ENCODE data around the gene SPATA32. TPM values are rescaled to one million over a fixed set of nuclear protein-coding genes. Genes with fewer than 3 reads are reported as not detected.
"Not testable (repeated sequence)": the region's sequence is repeated elsewhere in the genome, so short reads cannot be mapped to it uniquely, and the experiment has no call there.

Gene SPATA32
- total RNA-seq, 1 experiment from 2014 or later, result 0.21 TPM

DNA sequence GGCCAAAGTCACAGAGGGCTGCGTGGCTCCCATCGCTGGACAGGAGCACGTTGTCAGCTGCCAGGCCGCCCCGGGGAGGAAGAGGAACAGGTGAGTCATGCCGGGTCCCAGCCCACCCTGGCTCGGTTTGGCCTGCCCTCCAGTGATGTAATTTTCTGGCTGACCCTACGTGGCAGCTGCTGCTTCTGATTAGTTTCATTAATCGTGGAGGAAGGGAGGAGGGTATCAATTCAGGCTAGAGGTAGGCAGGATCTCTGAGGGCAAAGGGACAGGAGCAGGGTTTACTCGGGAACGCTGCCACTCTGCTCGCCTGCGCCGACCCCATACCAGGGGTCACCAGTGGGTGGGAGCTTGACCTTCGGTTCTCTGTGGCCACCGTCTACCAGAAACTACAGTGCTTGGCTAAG lies 11.7 kb upstream of the SPATA32 start:
- no peak for DNase-seq (ENCODE audit: low spot score)

- DNase-seq (ENCODE audit: low spot score), result no peak
Observed at GRCh38 chr17:45271603-45272002, 9.7 kb upstream of the SPATA32 start.

- DNase-seq (ENCODE audit: low spot score), result no peak
Observed at GRCh38 chr17:45270828-45271418, 9.0 kb upstream of the SPATA32 start.

- no peak for DNase-seq (ENCODE audit: low spot score)
Observed at GRCh38 chr17:45269912-45270311, 8.0 kb upstream of the SPATA32 start.

GRCh38 chr17:45267436-45268055 lies 5.7 kb upstream of the SPATA32 start:
- DNase-seq (ENCODE audit: low spot score), result no peak

DNA sequence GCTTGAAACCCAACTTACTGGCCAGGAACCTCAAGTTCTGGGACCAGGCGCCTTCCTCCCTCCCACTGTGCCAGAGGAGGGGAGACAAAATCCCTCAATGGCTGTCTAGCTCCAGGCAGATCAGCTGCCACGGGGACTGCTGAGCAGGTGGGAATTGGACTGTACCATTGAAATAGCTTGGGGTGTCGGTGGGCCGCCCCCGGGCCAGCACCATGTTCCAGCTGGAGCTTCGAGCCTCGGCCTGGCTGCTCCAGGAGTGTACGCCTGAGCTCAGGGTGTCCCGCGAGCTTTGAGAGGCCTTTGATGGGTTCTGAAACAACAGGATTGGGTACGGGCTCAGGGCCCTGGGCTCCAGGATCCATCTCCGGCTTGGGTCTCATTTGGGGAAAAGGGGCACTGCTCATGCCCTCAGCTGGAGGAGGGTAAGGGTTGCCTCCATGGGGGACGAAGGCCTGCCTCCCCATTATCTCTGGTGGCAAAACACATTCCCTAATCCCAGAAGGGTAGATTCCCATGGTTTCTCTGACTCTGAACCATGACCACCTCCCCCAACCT lies 4.6 kb upstream of the SPATA32 start:
- DNase-seq (ENCODE audit: low spot score), result no peak

DNA sequence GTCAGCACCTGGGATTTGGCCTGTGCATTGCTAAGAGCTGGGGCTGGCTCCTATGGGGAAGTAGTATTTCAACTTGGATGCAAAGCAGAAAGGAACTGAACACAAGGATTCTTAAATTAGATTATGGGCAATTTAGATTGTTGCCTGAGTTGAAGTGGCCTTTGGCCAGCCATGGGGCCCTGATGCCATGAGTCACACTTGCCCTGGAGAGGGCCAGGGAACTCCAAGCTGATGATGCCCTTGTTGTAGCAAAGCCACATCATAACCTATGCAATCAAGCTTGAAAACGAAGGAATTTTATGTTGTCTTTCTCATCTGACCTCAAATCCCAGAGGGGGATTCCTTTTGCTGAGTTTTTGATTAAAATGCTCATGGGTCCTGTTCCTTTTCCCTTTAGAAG lies 3.9 kb upstream of the SPATA32 start:
- DNase-seq (ENCODE audit: low spot score), result no peak

DNA sequence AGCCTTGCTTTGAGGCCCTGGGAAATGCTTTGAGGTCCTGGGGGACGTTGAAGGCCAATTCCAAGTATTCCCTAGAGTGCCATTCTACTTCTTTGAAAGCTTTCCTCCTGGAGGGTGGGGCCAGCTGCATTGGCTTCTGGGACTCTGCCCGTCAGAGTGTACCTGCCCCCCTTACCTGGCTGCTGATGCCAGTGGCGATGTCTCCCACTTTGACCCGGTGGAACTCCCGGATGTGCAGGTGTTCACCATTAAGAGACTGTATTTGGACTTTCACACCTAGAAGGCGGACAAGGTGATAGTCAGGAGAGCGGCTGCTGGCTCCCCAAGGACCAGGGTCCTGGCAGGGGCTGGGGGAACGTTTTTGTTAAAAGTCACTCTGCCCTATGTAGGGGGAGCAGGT lies 3.1 kb upstream of the SPATA32 start:
- no peak for DNase-seq (ENCODE audit: low spot score)

DNA sequence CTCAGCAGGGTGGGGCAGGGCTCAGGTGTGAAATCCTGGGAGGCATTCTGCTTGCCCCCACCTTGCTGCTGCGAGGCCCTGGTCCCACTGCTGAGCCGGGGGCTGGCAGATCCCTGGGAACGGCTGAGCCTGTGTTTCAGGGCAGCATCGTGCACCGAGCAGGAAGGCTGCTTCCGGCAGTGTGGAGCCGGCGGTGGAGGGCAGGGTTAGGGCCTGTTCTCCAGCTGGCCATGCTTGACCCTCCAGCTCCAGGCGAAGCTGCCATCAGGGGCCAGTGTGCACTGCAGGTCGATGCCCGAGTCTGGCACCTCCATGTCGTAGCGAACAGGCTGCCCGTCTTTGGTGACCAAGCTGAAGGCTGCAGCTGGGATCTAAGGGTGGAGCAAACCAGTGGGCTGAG lies 2.5 kb upstream of the SPATA32 start:
- no peak for DNase-seq (ENCODE audit: low spot score)

- DNase-seq (ENCODE audit: low spot score), result no peak
Observed at GRCh38 chr17:45263477-45263860, 1.6 kb upstream of the SPATA32 start.

DNA sequence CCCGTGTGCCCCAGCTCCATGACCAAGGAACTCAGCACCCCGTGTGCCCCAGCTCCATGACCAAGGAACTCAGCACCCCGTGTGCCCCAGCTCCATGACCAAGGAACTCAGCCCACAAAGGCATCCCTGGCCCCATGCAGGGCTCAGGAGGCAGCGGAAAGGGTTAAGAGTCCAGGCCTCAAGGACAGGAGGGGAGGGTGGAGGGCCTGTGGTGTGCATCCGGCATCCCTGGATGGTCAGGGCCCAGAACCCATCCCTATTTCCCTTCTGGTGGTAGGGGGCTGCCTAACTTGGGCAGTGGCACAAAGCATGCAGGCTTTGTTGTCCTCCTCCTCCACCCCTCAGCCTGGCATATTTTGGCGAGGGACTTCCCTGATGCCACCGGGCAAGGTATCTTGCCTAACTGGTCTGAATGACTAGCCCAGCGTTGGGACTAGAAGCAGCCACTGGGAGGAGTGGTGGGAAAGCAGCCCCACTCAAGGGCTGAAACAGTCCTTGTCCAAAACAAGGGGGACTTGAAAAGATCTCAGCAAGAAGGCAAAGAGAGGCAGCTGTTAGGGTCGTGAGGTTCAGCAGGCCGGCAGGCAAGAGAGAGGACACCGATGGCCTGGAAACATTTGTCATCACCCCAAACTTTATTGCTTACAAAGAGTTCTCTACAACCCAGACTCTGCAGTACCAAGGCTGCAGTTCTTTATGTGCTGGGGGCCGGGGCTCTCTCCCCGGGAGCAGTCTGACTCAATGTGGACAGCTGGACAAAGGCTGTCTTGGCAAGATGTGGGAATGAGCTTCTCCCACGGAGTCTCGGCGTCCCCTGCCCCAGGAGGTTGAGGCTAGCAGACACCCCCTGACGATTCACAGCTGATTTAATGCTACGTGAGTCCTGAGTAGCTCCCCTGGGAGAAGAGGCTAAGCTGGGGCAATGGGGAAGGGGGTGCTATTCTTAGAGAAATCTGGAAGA lies 902 bp upstream of the SPATA32 start:
- DNase-seq (ENCODE audit: low spot score), result no peak

DNA sequence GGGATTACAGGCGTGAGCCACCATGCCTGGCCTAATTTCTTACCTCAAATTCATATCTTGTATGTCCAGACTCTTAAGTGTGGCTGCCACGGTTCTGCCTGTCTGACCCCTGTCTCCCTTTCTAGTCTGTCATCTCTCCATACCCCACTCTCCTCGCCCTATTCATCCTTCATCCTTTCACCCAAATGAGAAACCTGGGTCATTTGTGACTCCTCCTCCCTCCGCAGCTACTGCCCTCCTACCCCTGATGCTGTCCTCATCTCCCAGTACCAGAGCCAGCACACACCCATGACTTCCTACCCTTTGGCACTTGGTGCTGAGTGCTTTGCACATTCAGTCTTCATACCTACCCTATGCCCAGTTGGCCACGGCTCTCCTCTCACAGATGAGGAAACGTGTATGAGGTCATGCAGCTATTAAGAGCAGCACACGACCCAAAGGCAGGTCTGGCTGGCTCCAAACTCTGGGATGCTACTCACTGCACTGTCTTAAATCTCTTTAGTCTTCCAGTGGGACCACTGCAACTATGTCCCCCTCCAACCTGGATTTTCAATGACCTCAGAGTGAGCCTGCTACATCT lies 1.6 kb downstream of the SPATA32 start:
- DNase-seq (ENCODE audit: low spot score), result no peak

- DNase-seq (ENCODE audit: low spot score), result no peak
Observed at GRCh38 chr17:45258981-45259380, 2.9 kb downstream of the SPATA32 start.

DNA sequence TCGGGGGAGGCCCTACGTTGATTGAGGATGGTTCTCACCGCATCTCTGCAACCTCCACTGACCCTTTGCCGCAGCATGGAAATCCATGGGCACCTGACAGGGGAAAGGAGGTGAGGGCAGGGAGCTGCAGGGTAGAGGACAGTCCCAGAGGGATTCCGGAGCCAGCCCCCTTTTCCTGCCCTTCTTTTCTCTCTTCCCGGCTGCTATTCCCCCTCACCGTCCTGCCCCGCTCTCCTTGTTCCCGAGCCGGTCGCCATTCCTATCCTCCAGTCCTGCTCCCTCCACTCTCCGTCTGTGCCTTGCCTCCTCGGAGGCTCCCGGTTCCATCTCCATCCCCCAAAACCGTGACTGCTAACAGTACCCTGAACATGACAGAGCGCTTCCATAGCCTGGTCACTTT lies 4.8 kb downstream of the SPATA32 start:
- no peak for DNase-seq (ENCODE audit: low spot score)

GRCh38 chr17:45256114-45256966 lies 5.6 kb downstream of the SPATA32 start:
- no peak for DNase-seq (ENCODE audit: low spot score)

DNA sequence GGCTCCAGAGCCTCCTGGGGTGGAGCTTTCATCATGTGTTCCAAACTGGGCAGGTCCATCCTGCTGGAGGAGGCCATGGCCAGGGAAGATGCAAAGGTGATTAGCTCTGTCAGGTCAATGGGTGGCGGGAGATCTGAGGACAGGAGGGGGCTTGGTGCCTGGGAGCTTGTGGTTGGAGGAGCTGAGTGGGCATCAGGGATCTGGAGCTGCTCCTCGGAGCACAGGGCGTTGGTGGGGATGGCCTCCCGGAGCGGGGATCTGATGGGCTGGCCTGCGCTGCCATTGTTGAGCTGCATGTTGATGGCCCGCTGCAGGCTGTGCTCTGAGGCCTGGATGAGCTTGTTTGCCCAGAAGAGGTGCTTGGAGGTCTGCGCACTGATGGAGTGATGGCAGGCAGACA lies 6.5 kb downstream of the SPATA32 start:
- no peak for DNase-seq (ENCODE audit: low spot score)

- no peak for DNase-seq (ENCODE audit: low spot score)
Observed at GRCh38 chr17:45253879-45254278, 8.0 kb downstream of the SPATA32 start.

- DNase-seq (ENCODE audit: low spot score), result not testable (repeated sequence)
Observed at GRCh38 chr17:45253237-45253636, 8.7 kb downstream of the SPATA32 start.

DNA sequence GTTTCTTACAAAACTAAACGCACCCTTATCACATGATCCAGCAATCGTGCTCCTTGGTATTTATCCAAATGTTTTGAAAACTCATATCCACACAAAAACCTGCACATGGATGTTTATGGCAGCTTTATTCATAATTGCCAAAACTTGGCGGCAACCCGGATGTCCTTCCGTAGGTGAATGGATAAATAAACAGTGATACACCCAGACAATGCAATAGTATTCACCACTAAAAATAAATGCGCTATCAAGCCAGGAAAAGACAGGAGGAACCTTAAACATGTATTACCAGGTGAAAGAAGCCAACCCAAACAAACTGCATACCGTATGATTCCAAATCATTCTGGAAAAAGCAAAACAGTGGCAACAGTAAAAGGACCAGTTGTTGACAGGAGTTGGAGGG lies 10.0 kb downstream of the SPATA32 start:
- DNase-seq (ENCODE audit: low spot score), result no peak

DNA sequence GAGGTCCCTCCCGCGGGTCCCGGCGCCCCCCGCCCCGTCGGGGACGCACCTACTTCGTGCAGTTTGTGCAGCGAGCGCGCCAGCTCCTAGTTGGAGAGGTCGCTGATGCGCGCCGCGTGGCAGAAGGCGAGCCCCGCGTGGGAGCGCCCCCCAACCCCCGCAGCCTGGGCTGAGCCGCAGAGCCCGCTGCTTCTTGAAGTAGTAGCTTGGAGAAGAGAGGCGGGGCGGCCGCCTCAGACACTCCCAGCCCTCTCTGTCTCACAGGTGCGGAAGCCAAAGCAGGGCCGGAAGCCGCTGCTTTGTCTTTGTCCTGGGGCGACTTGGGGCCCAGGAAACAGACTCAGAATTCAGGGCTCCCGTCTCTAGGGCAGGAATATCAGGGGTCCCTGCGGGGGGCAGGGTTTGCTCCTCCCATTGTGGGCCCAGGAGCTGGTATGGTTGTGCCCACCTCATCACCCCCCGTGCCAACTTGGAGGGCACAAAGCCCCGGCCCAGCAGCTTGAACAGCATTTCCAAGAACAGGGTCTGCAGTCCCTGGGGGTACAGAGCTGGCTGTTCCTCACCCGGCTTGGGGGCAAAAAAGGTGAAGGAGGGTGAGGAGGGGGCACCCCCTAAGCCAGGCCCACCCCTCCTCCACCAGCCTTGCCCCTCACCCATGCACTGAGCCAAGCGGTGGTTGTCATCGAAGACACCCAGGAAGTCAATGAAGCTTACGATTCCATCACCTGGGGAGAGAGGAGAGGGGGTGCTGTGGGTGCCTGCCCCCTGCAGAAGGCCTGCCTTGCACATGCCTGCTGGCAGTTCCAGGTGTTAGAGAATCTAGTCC lies 13.5 kb downstream of the SPATA32 start:
- no peak for DNase-seq (ENCODE audit: low spot score)
